ENCODE results near the gene GNPNAT1. TPM values are rescaled to one million over a fixed set of nuclear protein-coding genes. Genes with fewer than 3 reads are reported as not detected.
"Not testable (repeated sequence)": the region's sequence is repeated elsewhere in the genome, so short reads cannot be mapped to it uniquely, and the experiment has no call there.

The GNPNAT1 gene
- total RNA-seq, 8 experiments from 2014 or later, result 7.0 to 89.5 (median 13.5) TPM

DNA sequence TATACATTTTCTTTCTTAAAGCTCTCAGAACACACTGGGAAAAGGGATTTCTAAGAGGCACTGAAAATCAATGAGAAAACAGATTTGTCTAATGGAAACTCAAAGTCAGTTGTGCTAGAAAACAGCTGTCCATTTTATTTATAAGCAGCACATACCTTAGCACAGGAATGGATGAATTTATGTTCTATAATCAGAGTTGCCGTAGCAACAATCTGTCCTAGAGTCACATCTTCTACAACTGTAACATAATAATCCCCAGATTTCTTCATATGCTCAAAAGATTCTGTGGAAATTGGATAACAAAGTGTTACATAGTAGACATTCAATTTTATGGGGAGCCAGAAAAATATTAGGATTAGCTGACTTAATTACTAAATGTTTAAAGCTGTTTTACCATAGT, 9.8 kb downstream of the GNPNAT1 start:
- in situ Hi-C loops (cut with MboI; ENCODE audit: low pct_unique_long_range_greater_than_20kb in 2 of 9, low sequenced_read_pairs in 9 of 9, unreplicated experiment in 9 of 9), result no loop called here
- H3K4me3 ChIP-seq, result no peak overlapping the region
- no peaks in the 10 kb centered on the region for H3K4me1 ChIP-seq (replicated peaks in 1 of 2)
- WGBS, 10 experiments, result 80 to 100% (median 100%) methylated on average over 1 of the region's 1 CpG; no CpG with 5 or more reads in 4 of the 10 experiments
- ATAC-seq (replicated peaks in 6 of 8), result no peak
- H3K27ac ChIP-seq, result no peak overlapping the region

DNA sequence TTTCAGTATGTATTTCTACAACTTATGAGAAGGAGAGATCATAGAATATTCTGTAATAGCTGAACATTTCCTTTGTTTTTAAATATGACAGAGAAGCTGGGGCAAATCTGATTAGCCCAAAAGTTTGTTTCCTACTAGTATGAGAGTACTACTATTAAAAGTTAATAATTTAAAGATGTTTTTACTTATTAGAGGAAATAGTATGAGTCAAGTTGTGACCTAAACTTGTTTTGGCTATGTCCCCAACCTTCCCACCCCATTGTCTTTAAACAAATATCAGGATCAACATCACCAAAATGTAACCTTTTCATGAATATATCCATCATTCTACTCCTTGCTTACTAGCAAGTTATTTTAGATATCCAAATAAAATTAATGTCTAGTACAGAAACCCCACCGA, 10.5 kb downstream of the GNPNAT1 start:
- Histone ChIP-seq H3K27ac (no peak overlapping the region), H3K4me3 (no peak overlapping the region), H3K4me1 (replicated peaks in 1 of 2) (no peaks in the 10 kb centered on the region)
- whole genome bisulfite sequencing, 10 experiments, result 83 to 100% (median 100%) methylated on average over 1 of the region's 1 CpG; no CpG with 5 or more reads in 2 of the 10 experiments
- in situ Hi-C loops (cut with MboI; ENCODE audit: low pct_unique_long_range_greater_than_20kb in 2 of 9, low sequenced_read_pairs in 9 of 9, unreplicated experiment in 9 of 9), result no loop called here
- ATAC-seq (replicated peaks in 6 of 8), result no peak

DNA sequence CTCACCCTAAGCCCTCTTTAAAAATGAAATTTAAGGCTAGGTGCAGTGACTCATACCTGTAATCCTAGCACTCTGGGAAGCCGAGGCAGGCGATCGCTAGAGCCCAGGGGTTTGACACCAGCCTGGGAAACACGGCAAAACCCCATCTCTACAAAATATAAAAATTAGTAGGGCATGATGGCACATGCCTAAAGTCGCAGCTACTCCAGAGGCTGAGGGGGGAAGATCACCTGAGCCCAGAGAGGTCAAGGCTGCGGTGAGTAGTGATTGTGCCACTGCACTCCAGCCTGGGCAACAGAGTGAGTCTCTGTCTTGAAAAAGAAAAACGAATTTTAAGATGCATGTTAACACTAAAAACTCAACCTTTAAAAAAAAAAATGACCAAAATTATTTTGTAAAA, 12.7 kb downstream of the GNPNAT1 start:
- no peak overlapping the region for H3K4me3 ChIP-seq
- in situ Hi-C loops (cut with MboI; ENCODE audit: low pct_unique_long_range_greater_than_20kb in 2 of 9, low sequenced_read_pairs in 9 of 9, unreplicated experiment in 9 of 9), result no loop called here
- no peak for ATAC-seq (replicated peaks in 6 of 8)
- H3K27ac ChIP-seq, result no peak overlapping the region
- no peaks in the 10 kb centered on the region for H3K4me1 ChIP-seq (replicated peaks in 1 of 2)
- 60 to 100% (median 84%) methylated on average over 1 to 7 of the region's 7 CpGs; no CpG with 5 or more reads in 1 of the 10 experiments for WGBS, 10 experiments

DNA sequence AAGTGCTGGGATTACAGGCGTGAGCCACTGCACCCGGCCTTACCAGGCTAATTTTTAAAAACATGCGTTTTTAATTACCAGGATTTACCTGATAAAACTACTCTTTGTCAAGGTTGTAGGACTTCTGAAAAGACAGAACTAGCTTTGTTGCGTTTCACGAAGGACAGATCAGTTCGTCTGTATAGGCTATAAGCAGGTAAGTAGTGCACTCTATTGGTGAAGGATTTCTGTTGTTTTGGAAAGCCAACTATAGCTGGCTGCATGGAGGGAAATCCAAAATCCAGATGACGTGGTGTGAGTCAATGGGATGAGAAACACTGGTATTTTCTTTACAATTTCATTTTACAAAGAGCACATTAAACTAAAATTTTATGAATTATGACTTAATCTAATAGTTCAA, 14.6 kb downstream of the GNPNAT1 start:
- in situ Hi-C loops (cut with MboI; ENCODE audit: low pct_unique_long_range_greater_than_20kb in 2 of 9, low sequenced_read_pairs in 9 of 9, unreplicated experiment in 9 of 9), result no loop called here
- Histone ChIP-seq H3K27ac (no peak overlapping the region), H3K4me3 (no peak overlapping the region), H3K4me1 (replicated peaks in 1 of 2) (no peaks in the 10 kb centered on the region)
- ATAC-seq (replicated peaks in 6 of 8), result no peak
- 50 to 100% (median 93%) methylated on average over 1 to 7 of the region's 7 CpGs; no CpG with 5 or more reads in 1 of the 10 experiments for whole genome bisulfite sequencing, 10 experiments

DNA sequence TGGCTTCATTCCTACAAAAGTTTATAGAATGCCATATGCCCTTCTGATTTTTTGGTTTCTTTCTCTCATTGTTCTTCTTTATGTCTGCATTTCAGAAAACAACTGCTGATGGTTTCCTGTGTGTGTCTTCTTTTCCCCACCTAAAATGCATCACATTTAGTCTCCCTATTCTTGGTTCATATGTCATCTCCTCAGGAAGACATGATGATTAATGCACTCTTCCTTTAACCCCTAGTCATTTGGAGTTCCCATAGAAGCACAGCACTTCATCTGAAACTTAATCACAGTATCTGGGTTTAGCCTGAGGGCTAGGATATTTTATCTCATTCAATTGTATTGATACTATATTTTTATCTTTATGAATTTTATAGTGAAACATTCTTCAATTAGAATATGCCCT, 21.5 kb downstream of the GNPNAT1 start:
- ATAC-seq (replicated peaks in 6 of 8), result peak in 1 of 8 experiments; percentile 53
- Histone ChIP-seq H3K4me3 (no peak overlapping the region), H3K27ac (no peak overlapping the region), H3K4me1 (replicated peaks in 1 of 2) (no peaks in the 10 kb centered on the region)
- in situ Hi-C loops (cut with MboI; ENCODE audit: low pct_unique_long_range_greater_than_20kb in 2 of 9, low sequenced_read_pairs in 9 of 9, unreplicated experiment in 9 of 9), result no loop called here

DNA sequence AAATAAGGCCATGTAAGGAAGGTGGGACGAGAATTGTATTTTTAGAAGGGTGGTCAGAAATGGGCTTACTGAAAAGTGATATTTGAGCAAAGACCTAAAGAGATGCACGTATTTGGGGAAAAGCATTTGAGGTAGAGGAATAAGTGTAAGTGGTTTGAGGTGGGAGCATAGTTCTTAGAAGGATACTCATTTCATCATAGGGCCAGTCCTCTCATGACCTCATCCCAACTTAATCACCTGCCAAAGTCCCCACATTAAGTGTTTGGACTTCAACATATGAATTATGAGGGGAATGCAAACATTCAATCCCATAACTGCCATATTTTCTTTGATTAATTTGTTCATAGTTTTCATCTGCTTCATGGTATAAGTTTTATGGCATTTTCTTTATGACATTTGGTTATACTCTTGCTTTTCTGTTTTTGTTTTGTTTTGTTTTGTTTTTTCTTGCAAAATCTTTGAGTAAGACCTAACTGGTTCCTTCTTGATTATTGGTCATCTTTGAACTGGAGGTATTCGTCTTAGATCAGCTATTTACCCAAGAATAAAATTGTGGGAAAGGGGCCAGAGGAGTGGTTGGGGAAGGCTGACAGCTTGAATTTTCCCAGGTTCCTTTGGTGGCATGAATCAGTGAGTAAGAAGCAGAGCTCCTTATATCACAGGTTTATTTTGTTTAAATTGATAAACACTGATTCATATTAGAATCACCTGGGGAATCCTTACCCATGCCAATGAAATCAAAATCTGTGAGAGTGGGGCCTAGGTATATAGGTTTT, 24.2 kb downstream of the GNPNAT1 start:
- no peak overlapping the region for H3K27ac ChIP-seq
- 83 to 100% (median 96%) methylated on average over 1 to 3 of the region's 3 CpGs for WGBS, 10 experiments

DNA sequence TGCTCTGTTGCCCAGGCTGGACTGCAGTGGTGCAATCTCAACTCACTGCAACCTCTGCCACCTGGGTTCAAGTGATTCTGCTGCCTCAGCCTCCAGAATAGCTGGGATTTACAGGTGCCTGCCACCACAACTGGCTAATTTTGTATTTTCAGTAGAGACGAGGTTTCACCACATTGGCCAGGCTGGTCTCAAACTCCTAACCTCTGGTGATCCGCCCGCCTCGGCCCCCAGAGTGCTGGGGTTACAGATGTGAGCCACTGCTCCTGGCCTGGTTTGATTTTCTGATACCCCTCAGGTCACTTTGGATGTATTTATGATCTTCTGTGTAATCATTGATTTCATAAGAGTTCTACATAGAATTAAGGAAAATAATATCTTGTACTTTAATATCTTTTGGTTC, 28.5 kb downstream of the GNPNAT1 start:
- H3K27ac ChIP-seq; H3K4me3 ChIP-seq; H3K4me1 ChIP-seq (replicated peaks in 1 of 2); in situ Hi-C loops (cut with MboI; ENCODE audit: low pct_unique_long_range_greater_than_20kb in 2 of 9, low sequenced_read_pairs in 9 of 9, unreplicated experiment in 9 of 9); ATAC-seq (replicated peaks in 6 of 8): not testable (repeated sequence)
- 83 to 100% (median 96%) methylated on average over 1 to 4 of the region's 4 CpGs; no CpG with 5 or more reads in 6 of the 10 experiments for WGBS, 10 experiments

More for the DNA sequence above, 24.2 kb downstream of the GNPNAT1 start:
- no peaks in the 10 kb centered on the region for H3K4me1 ChIP-seq (replicated peaks in 1 of 2)
- no peak overlapping the region for H3K4me3 ChIP-seq
- no peak for ATAC-seq (replicated peaks in 6 of 8)
- in situ Hi-C loops (cut with MboI; ENCODE audit: low pct_unique_long_range_greater_than_20kb in 2 of 9, low sequenced_read_pairs in 9 of 9, unreplicated experiment in 9 of 9), result no loop called here

DNA sequence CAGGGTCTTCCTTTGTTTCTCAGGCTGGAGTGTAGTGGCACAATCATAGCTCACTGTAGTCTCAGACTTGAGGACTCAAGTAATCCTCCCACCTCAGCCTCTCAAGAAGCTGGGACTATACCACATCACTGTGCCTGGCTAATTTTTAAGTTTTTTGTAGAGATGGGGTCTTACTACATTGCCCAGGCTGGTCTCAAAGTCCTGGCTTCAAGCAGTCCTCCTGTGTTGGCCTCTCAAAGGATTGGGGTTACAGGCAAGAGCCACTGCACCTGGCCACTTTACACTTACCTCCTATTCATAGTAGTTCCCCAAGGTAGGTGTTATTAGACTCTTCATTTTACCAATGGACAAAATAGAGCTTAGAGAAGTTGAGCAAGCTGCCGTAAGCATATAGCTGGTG, 32.3 kb downstream of the GNPNAT1 start:
- WGBS, 10 experiments, result 83 to 100% (median 97%) methylated on average over 1 of the region's 1 CpG; no CpG with 5 or more reads in 2 of the 10 experiments
- H3K4me3 ChIP-seq, result no peak overlapping the region
- no peak overlapping the region for H3K27ac ChIP-seq
- H3K4me1 ChIP-seq (replicated peaks in 1 of 2), result no peaks in the 10 kb centered on the region
- no peak for ATAC-seq (replicated peaks in 6 of 8)
- in situ Hi-C loops (cut with MboI; ENCODE audit: low pct_unique_long_range_greater_than_20kb in 2 of 9, low sequenced_read_pairs in 9 of 9, unreplicated experiment in 9 of 9), result no loop called here

DNA sequence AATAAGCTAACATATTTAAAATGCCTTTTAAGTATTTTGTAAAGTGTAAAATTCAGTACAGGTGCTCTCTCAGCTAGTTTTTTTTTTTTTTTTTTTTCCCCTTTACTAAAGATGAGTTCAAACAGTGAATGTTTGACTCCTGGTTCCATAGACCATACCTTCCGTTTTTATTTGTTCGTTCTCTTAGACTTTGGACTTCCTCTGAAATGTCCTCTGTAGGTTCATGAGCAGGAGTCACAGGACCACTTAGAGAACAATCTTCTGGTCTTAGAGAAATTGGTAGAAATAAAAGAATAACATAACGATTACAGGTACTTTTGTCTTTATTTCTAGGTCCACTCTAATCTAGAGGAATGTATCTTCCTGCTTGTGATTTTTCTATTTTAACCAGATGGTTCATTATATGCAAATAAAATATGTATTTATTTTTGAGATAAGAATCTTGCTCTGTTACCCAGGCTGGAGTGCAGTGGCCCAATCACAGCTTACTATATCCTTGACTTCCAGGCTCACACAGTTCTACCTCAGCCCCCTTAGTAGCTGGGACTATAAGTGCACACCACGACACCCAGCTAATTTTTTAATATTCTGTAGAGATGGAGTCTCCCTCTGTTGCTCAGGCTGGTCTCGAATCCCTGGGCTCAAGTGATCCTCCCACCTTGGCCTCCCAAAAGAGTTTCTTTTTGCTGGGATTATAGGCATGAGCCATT, 35.6 kb downstream of the GNPNAT1 start:
- H3K4me1 ChIP-seq (replicated peaks in 1 of 2), result no peaks in the 10 kb centered on the region
- in situ Hi-C loops (cut with MboI; ENCODE audit: low pct_unique_long_range_greater_than_20kb in 2 of 9, low sequenced_read_pairs in 9 of 9, unreplicated experiment in 9 of 9), result no loop called here
- 80 to 100% (median 96%) methylated on average over 1 to 5 of the region's 5 CpGs; no CpG with 5 or more reads in 1 of the 10 experiments for WGBS, 10 experiments
- no peak overlapping the region for H3K4me3 ChIP-seq
- no peak overlapping the region for H3K27ac ChIP-seq
- ATAC-seq (replicated peaks in 6 of 8), result peak in 1 of 8 experiments; percentile 36

DNA sequence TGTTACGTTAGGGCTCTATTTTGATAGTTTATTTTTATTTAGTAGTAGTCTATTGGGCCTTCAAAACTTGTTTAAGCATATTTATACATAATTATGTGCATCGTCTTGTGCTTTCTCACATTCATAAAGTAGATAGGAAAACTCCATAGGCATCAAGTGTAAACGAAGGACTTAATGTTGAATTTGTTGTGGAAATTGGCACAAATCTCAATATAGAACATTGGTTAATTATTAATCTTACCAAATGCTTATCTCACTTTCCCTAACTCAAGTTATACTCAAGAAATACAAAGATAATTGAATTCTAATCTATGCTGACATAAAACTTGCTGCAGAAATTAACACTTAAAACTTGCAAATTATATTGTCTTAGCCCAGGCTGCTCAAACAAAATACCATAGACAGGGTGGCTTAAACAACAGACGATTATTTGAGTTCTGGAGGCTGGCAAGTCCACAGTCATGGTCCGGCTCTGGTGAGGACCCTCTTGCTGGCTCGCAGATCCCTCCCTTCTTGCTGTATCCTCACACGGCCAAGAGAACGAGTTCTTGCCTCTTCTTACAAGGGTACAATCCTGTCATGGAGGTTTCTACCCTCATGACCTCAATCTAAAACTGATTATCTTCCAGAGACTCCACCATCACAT, 42.6 kb downstream of the GNPNAT1 start:
- Histone ChIP-seq H3K27ac (no peak overlapping the region), H3K4me1 (replicated peaks in 1 of 2) (no peaks in the 10 kb centered on the region), H3K4me3 (no peak overlapping the region)
- in situ Hi-C loops (cut with MboI; ENCODE audit: low pct_unique_long_range_greater_than_20kb in 2 of 9, low sequenced_read_pairs in 9 of 9, unreplicated experiment in 9 of 9), result no loop called here
- no peak for ATAC-seq (replicated peaks in 6 of 8)
- 79 to 93% (median 89%) methylated on average over 2 to 8 of the region's 8 CpGs for WGBS, 10 experiments

DNA sequence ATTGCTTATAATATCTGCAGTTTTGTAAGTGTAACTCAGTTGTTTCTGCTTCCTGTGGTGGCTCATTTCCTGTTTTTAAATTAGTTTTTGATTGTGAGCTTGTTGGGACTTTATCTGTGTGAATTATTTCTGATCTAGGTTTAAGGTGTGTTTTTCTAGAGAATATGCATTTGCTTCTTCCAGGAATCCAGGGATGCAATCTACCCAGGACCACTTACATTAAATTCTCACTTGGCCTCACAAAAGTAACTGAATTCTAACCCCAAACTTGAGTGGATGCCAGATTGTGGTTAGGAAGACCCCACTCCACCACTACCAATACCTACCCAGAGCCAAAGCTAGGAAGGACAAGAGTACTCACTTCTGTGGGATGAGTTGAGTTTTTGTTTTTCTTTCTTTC, 49.5 kb downstream of the GNPNAT1 start:
- in situ Hi-C loops (cut with MboI; ENCODE audit: low pct_unique_long_range_greater_than_20kb in 2 of 9, low sequenced_read_pairs in 9 of 9, unreplicated experiment in 9 of 9), result no loop called here

DNA sequence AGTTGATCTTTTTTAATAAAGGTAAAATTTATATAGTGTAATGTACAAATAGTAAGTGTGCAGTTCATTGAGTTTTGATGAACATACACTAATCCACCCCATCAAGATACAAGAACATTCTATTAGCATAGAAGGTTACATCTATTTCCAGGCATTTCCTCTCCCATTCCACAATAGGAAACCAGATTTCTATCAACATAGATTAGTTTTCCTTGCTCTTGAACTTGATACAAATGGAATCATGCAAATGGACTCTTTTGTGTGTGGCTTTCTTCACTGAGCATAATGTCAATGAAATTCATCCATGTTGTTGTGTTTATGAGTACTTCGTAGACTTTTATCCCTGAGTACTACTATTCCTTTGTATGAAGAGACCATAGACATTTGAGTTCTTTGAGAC, 50.7 kb downstream of the GNPNAT1 start:
- Histone ChIP-seq H3K27ac (no peak overlapping the region), H3K4me1 (replicated peaks in 1 of 2) (no peaks in the 10 kb centered on the region), H3K4me3 (no peak overlapping the region)
- in situ Hi-C loops (cut with MboI; ENCODE audit: low pct_unique_long_range_greater_than_20kb in 2 of 9, low sequenced_read_pairs in 9 of 9, unreplicated experiment in 9 of 9), result no loop called here
- WGBS, 10 experiments, result 83 to 100% (median 100%) methylated on average over 1 of the region's 1 CpG; no CpG with 5 or more reads in 3 of the 10 experiments
- peak in 1 of 8 experiments; percentile 38 for ATAC-seq (replicated peaks in 6 of 8)

More for the DNA sequence above, 49.5 kb downstream of the GNPNAT1 start:
- ATAC-seq (replicated peaks in 6 of 8), result no peak
- Histone ChIP-seq H3K4me3 (no peak overlapping the region), H3K4me1 (replicated peaks in 1 of 2) (no peaks in the 10 kb centered on the region), H3K27ac (no peak overlapping the region)

DNA sequence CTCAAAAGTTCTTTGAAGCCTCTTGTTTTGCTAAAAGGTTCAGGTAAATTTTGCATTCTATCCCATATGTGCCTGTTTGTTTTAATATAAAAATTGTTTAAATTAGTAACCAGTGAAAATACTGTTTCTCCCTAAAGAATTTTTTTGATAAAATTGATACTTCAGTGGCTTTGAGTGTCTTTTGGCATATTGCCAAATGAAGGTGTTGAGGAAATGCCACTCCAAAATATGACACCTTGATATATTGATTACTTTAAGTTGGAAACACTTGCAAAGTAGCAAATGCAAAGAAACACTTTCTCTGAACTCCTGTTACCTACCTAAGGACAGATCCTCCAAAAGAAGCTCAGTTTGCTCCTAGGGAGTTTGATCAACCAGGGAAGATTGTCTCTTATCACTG, 53.0 kb downstream of the GNPNAT1 start:
- no peak for ATAC-seq (replicated peaks in 6 of 8)
- no peak overlapping the region for H3K27ac ChIP-seq
- H3K4me1 ChIP-seq (replicated peaks in 1 of 2), result no peaks in the 10 kb centered on the region
- in situ Hi-C loops (cut with MboI; ENCODE audit: low pct_unique_long_range_greater_than_20kb in 2 of 9, low sequenced_read_pairs in 9 of 9, unreplicated experiment in 9 of 9), result no loop called here
- H3K4me3 ChIP-seq, result no peak overlapping the region
